GM23338 (cell line): ENCODE results near the gene FAM227B. TPM values are rescaled to one million over a fixed set of nuclear protein-coding genes. Genes with fewer than 3 reads are reported as not detected.

Source experiments
- ATAC-seq: fragments of 200-7000 bp; cut with Tn5 transposase; 3 replicates; pipeline ENCODE4 v1.9.1; 2020
- DNase-seq: peaks from one replicate; pipeline ENCODE4 v3.0.0-alpha.2; 2015; ENCODE audit warnings: low spot score
- H2AFZ ChIP-seq: fragments of 200-600 bp; sonication (generic); 2 replicates; pipeline ENCODE4 v1.8.0; 2016; ENCODE audit warnings: antibody characterized with exemption, mild to moderate bottlenecking, moderate library complexity
- H3F3A ChIP-seq: fragments of 200-600 bp; sonication (generic); replicated peaks from 2 replicates; pipeline ENCODE4 v1.8.0; 2017; ENCODE audit warnings: antibody characterized with exemption, mixed run types, low read depth
- H3K27ac ChIP-seq: fragments of 200-600 bp; sonication (generic); 2 replicates; pipeline ENCODE4 v1.6.1; 2016; ENCODE audit warnings: low read depth
- H3K27me3 ChIP-seq: fragments of 200-600 bp; sonication (generic); 2 replicates; pipeline ENCODE4 v1.8.0; 2016; ENCODE audit warnings: mild to moderate bottlenecking, mixed run types, moderate library complexity; ENCODE audit not compliant: insufficient read depth
- H3K36me3 ChIP-seq: fragments of 200-600 bp; sonication (generic); 2 replicates; pipeline ENCODE4 v1.8.0; 2016; ENCODE audit warnings: mild to moderate bottlenecking; ENCODE audit not compliant: insufficient read depth
- H3K4me1 ChIP-seq: fragments of 200-600 bp; sonication (generic); 2 replicates; pipeline ENCODE4 v1.8.0; 2016; ENCODE audit warnings: mild to moderate bottlenecking, moderate library complexity; ENCODE audit not compliant: insufficient read depth
- H3K4me2 ChIP-seq: fragments of 200-600 bp; sonication (generic); 2 replicates; pipeline ENCODE4 v1.7.1; 2017; ENCODE audit warnings: mixed run types
- H3K4me3 ChIP-seq: fragments of 200-600 bp; sonication (generic); 2 replicates; pipeline ENCODE4 v1.6.1; 2016; ENCODE audit warnings: mixed run types
- H3K79me2 ChIP-seq: fragments of 200-600 bp; sonication (generic); replicated peaks from 2 replicates; pipeline ENCODE4 v1.8.0; 2017; ENCODE audit warnings: mild to moderate bottlenecking; ENCODE audit not compliant: insufficient read depth
- H3K9me2 ChIP-seq: fragments of 200-600 bp; sonication (generic); 2 replicates; pipeline ENCODE4 v1.8.0; 2017; ENCODE audit not compliant: insufficient read depth
- H4K20me1 ChIP-seq: fragments of 200-600 bp; sonication (generic); replicated peaks from 2 replicates; pipeline ENCODE4 v1.8.0; 2017; ENCODE audit warnings: mild to moderate bottlenecking; ENCODE audit not compliant: insufficient read depth
- H3K27ac Mint-ChIP-seq: 2 replicates; pipeline ENCODE4 v1.8.0; 2020; ENCODE audit warnings: inconsistent platforms, mild to moderate bottlenecking, moderate library complexity, mixed read lengths
- H3K27me3 Mint-ChIP-seq: 3 replicates; pipeline ENCODE4 v1.8.0; 2022; ENCODE audit warnings: low read depth, mild to moderate bottlenecking, moderate library complexity, mixed read lengths, inconsistent platforms; ENCODE audit not compliant: insufficient read depth, poor library complexity
- H3K36me3 Mint-ChIP-seq: 3 replicates; pipeline ENCODE4 v1.8.0; 2021; ENCODE audit warnings: low read depth, mild to moderate bottlenecking, inconsistent platforms, moderate library complexity, mixed read lengths
- H3K4me1 Mint-ChIP-seq: 3 replicates; pipeline ENCODE4 v1.8.0; 2020; ENCODE audit warnings: mild to moderate bottlenecking, inconsistent platforms, mixed read lengths
- H3K4me3 Mint-ChIP-seq: 3 replicates; pipeline ENCODE4 v1.8.0; 2021; ENCODE audit warnings: moderate library complexity, mild to moderate bottlenecking, inconsistent platforms, mixed read lengths
- H3K9me3 Mint-ChIP-seq: 3 replicates; pipeline ENCODE4 v1.8.0; 2020; ENCODE audit warnings: moderate library complexity, mild to moderate bottlenecking, inconsistent platforms, mixed read lengths
- CREB1 ChIP-seq: fragments of 250-450 bp; sonication (Bioruptor Pico); IDR thresholded peaks from 2 replicates; pipeline ENCODE4 v1.5.0; 2020; ENCODE audit warnings: low read depth, mild to moderate bottlenecking, moderate library complexity
- CTCF ChIP-seq, 2 experiments: fragments of 200-600 bp in 1 of 2; sonication (generic) in 1 of 2; conservative IDR thresholded peaks; 2 replicates each; pipeline versions ENCODE4 v1.5.1 to v1.6.1; 2016 to 2017; ENCODE audit warnings: antibody characterized with exemption in 2 of 2, low read depth in 2 of 2, mild to moderate bottlenecking in 2 of 2, moderate library complexity in 1 of 2
- EZH2 ChIP-seq: fragments of 200-600 bp; sonication (generic); IDR thresholded peaks from one replicate; pipeline ENCODE4 v1.8.0; 2017; ENCODE audit warnings: antibody characterized with exemption, mild to moderate bottlenecking, low read depth; ENCODE audit not compliant: unreplicated experiment
- EZH2phosphoT487 ChIP-seq: fragments of 200-600 bp; sonication (generic); IDR thresholded peaks from one replicate; pipeline ENCODE4 v1.8.1; 2018; ENCODE audit warnings: antibody characterized with exemption; ENCODE audit not compliant: unreplicated experiment
- JUNB ChIP-seq: IDR thresholded peaks from one replicate; pipeline ENCODE4 v1.6.1; 2016; ENCODE audit warnings: antibody characterized with exemption; ENCODE audit not compliant: unreplicated experiment
- NANOG ChIP-seq: IDR thresholded peaks from 2 replicates; pipeline ENCODE4 v1.6.1; 2016; ENCODE audit warnings: antibody characterized with exemption, borderline replicate concordance
- POLR2AphosphoS5 ChIP-seq: IDR thresholded peaks from 2 replicates; pipeline ENCODE4 v1.6.1; 2016; ENCODE audit warnings: antibody characterized with exemption, low read depth
- ZNF114 ChIP-seq: fragments of 250-450 bp; sonication (Bioruptor Pico); IDR thresholded peaks from 2 replicates; pipeline ENCODE4 v1.5.0; 2020; ENCODE audit warnings: mild to moderate bottlenecking, moderate library complexity
- ZNF331 ChIP-seq: fragments of 250-450 bp; sonication (Bioruptor Pico); IDR thresholded peaks from 2 replicates; pipeline ENCODE4 v1.5.0; 2020; ENCODE audit warnings: low read depth, mild to moderate bottlenecking, moderate library complexity
- polyA plus RNA-seq: library from polyadenylated mRNA; unstranded; fragments of >200 nt; fragmentation: Nextera tagmentation; extraction: Ambion mirVana; gene quantifications from 2 replicates; pipeline ENCODE4 v1.2.1, GENCODE V29; 2016
- total RNA-seq: library from RNA; depleted of rRNA; stranded (reverse); fragments of >200 nt; shearing (Covaris generic); gene quantifications from 2 replicates; pipeline ENCODE4 v1.2.3, GENCODE V29; 2014
- TF ChIP-seq, protein P1 (sequence below): fragments of 250-450 bp; sonication (Bioruptor Pico); IDR thresholded peaks from 2 replicates; pipeline ENCODE4 v1.5.0; 2020; ENCODE audit warnings: mild to moderate bottlenecking, moderate library complexity
- TF ChIP-seq, protein P2 (sequence below): IDR thresholded peaks from one replicate; pipeline ENCODE4 v1.6.1; 2018; ENCODE audit warnings: antibody characterized with exemption; ENCODE audit not compliant: unreplicated experiment

Gene FAM227B
- total and polyA plus RNA-seq, 2 experiments from 2014 or later: 2.6 to 10.2 TPM

- Histone ChIP-seq H4K20me1 (no peaks in the 10 kb centered on the region), H3F3A (no peaks in the 10 kb centered on the region), H3K27me3 (no peaks in the 10 kb centered on the region), H3K9me2 (no peaks in the 10 kb centered on the region), H3K4me2 (no peak overlapping the region), H3K27ac (no peak overlapping the region), H3K79me2 (no peaks in the 10 kb centered on the region), H3K4me3 (no peak overlapping the region), H3K4me1 (peaks cover 5% of the 10 kb centered on the region; the same call in 1 of the 2 replicates), H2AFZ (no peak overlapping the region), H3K36me3 (no peaks in the 10 kb centered on the region)
- ATAC-seq (no peak), DNase-seq (no peak)
- Mint-ChIP-seq H3K4me3 (no peak overlapping the region), H3K27me3 (no peaks in the 10 kb centered on the region), H3K36me3 (no peaks in the 10 kb centered on the region), H3K27ac (no peak overlapping the region), H3K4me1 (peaks cover 9% of the 10 kb centered on the region; the same call in 2 of the 3 replicates), H3K9me3 (no peaks in the 10 kb centered on the region)
- TF ChIP-seq POLR2AphosphoS5 (no peak), NANOG (no peak), CTCF (conservative IDR thresholded peaks at IDR 0.05; ENCODE audit: low read depth in 2 of 2) (no peak), EZH2 (no peak), CREB1 (no peak), EZH2phosphoT487 (no peak), ZNF331 (no peak)
Measured at GRCh38 chr15:49436751-49437150, 183.9 kb downstream of the FAM227B start.

DNA sequence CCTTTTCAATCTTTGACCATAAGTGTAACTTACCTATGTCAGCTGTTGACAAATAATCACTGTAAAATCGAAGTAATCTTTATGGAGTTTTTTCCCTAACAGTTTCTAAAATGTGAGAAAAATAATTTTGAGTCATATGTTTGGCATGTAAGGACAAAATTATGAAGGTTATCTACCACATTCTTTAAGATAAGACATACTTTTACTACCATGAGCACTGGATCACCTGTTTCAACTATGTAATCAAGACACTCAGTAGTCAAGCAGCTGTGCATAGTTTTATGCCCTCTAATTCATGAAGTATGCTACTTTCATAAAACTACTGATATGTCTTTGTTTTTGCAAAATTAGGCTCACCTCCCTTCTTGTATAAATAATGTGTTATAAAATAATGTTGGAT is 185.4 kb downstream of the FAM227B start:
- no peak overlapping the region for H3K27ac ChIP-seq
- H3K4me3 Mint-ChIP-seq: no peak overlapping the region
- no peaks in the 10 kb centered on the region for H3K79me2 ChIP-seq
- no peak overlapping the region for H3K27ac Mint-ChIP-seq
- H3K4me3 ChIP-seq: no peak overlapping the region
- peaks cover 9% of the 10 kb centered on the region; the same call in 2 of the 3 replicates for H3K4me1 Mint-ChIP-seq
- H3K4me1 ChIP-seq: peaks cover 5% of the 10 kb centered on the region; the same call in 1 of the 2 replicates
- no peaks in the 10 kb centered on the region for H3K27me3 Mint-ChIP-seq
- H3K27me3 ChIP-seq: no peaks in the 10 kb centered on the region
- H3K9me3 Mint-ChIP-seq: no peaks in the 10 kb centered on the region
- no peak overlapping the region for H3K4me2 ChIP-seq
- H3K36me3 ChIP-seq: no peaks in the 10 kb centered on the region
- no peak for DNase-seq
- no peak overlapping the region for H2AFZ ChIP-seq
- ATAC-seq: no peak
- no peaks in the 10 kb centered on the region for H4K20me1 ChIP-seq
- H3K9me2 ChIP-seq: no peaks in the 10 kb centered on the region
- H3F3A ChIP-seq: no peaks in the 10 kb centered on the region
- H3K36me3 Mint-ChIP-seq: no peaks in the 10 kb centered on the region
- TF ChIP-seq, protein P1, sequence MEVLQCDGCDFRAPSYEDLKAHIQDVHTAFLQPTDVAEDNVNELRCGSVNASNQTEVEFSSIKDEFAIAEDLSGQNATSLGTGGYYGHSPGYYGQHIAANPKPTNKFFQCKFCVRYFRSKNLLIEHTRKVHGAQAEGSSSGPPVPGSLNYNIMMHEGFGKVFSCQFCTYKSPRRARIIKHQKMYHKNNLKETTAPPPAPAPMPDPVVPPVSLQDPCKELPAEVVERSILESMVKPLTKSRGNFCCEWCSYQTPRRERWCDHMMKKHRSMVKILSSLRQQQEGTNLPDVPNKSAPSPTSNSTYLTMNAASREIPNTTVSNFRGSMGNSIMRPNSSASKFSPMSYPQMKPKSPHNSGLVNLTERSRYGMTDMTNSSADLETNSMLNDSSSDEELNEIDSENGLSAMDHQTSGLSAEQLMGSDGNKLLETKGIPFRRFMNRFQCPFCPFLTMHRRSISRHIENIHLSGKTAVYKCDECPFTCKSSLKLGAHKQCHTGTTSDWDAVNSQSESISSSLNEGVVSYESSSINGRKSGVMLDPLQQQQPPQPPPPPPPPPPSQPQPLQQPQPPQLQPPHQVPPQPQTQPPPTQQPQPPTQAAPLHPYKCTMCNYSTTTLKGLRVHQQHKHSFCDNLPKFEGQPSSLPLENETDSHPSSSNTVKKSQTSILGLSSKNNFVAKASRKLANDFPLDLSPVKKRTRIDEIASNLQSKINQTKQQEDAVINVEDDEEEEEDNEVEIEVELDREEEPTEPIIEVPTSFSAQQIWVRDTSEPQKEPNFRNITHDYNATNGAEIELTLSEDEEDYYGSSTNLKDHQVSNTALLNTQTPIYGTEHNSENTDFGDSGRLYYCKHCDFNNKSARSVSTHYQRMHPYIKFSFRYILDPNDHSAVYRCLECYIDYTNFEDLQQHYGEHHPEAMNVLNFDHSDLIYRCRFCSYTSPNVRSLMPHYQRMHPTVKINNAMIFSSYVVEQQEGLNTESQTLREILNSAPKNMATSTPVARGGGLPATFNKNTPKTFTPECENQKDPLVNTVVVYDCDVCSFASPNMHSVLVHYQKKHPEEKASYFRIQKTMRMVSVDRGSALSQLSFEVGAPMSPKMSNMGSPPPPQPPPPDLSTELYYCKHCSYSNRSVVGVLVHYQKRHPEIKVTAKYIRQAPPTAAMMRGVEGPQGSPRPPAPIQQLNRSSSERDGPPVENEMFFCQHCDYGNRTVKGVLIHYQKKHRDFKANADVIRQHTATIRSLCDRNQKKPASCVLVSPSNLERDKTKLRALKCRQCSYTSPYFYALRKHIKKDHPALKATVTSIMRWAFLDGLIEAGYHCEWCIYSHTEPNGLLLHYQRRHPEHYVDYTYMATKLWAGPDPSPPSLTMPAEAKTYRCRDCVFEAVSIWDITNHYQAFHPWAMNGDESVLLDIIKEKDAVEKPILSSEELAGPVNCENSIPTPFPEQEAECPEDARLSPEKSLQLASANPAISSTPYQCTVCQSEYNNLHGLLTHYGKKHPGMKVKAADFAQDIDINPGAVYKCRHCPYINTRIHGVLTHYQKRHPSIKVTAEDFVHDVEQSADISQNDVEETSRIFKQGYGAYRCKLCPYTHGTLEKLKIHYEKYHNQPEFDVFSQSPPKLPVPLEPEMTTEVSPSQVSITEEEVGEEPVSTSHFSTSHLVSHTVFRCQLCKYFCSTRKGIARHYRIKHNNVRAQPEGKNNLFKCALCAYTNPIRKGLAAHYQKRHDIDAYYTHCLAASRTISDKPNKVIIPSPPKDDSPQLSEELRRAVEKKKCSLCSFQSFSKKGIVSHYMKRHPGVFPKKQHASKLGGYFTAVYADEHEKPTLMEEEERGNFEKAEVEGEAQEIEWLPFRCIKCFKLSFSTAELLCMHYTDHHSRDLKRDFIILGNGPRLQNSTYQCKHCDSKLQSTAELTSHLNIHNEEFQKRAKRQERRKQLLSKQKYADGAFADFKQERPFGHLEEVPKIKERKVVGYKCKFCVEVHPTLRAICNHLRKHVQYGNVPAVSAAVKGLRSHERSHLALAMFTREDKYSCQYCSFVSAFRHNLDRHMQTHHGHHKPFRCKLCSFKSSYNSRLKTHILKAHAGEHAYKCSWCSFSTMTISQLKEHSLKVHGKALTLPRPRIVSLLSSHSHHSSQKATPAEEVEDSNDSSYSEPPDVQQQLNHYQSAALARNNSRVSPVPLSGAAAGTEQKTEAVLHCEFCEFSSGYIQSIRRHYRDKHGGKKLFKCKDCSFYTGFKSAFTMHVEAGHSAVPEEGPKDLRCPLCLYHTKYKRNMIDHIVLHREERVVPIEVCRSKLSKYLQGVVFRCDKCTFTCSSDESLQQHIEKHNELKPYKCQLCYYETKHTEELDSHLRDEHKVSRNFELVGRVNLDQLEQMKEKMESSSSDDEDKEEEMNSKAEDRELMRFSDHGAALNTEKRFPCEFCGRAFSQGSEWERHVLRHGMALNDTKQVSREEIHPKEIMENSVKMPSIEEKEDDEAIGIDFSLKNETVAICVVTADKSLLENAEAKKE (CRISPR knock-in tag): no peak
- no peak for TF ChIP-seq ZNF114 (CRISPR knock-in tag)
- TF ChIP-seq, protein P2, sequence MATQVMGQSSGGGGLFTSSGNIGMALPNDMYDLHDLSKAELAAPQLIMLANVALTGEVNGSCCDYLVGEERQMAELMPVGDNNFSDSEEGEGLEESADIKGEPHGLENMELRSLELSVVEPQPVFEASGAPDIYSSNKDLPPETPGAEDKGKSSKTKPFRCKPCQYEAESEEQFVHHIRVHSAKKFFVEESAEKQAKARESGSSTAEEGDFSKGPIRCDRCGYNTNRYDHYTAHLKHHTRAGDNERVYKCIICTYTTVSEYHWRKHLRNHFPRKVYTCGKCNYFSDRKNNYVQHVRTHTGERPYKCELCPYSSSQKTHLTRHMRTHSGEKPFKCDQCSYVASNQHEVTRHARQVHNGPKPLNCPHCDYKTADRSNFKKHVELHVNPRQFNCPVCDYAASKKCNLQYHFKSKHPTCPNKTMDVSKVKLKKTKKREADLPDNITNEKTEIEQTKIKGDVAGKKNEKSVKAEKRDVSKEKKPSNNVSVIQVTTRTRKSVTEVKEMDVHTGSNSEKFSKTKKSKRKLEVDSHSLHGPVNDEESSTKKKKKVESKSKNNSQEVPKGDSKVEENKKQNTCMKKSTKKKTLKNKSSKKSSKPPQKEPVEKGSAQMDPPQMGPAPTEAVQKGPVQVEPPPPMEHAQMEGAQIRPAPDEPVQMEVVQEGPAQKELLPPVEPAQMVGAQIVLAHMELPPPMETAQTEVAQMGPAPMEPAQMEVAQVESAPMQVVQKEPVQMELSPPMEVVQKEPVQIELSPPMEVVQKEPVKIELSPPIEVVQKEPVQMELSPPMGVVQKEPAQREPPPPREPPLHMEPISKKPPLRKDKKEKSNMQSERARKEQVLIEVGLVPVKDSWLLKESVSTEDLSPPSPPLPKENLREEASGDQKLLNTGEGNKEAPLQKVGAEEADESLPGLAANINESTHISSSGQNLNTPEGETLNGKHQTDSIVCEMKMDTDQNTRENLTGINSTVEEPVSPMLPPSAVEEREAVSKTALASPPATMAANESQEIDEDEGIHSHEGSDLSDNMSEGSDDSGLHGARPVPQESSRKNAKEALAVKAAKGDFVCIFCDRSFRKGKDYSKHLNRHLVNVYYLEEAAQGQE: no peak
- TF ChIP-seq JUNB: no peak
